BJ (cell line): Measurements from ENCODE around the gene BRD7. TPM values are rescaled to one million over a fixed set of nuclear protein-coding genes. Genes with fewer than 3 reads are reported as not detected.

Source experiments
- CTCF ChIA-PET: fragments of 350-600 bp; formaldehyde crosslinking; extraction: SDS; loops from one replicate; lab custom pipeline; 2021; ENCODE audit warnings: antibody characterized with exemption, inconsistent platforms; lab: Yijun Ruan, JAX
- POLR2A ChIA-PET: fragments of 300-600 bp; sonication (Branson Sonifier 250); formaldehyde crosslinking; extraction: SDS; loops from one replicate; lab custom pipeline; 2021; ENCODE audit warnings: antibody characterized with exemption; lab: Charles Lee
- DNase-seq: peaks from one replicate; pipeline ENCODE4 v3.0.0-alpha.2; 2011; ENCODE audit warnings: low read depth
- H3K27me3 ChIP-seq: 2 replicates; pipeline ENCODE4 v1.6.0; 2011; ENCODE audit warnings: low read length; ENCODE audit not compliant: control insufficient read depth, insufficient read depth
- H3K36me3 ChIP-seq: 2 replicates; pipeline ENCODE4 v1.5.1; 2011; ENCODE audit warnings: low read length; ENCODE audit not compliant: control insufficient read depth, insufficient read depth
- H3K4me3 ChIP-seq: 2 replicates; pipeline ENCODE4 v1.5.1; 2011; ENCODE audit warnings: low read depth, mild to moderate bottlenecking, control low read depth, low read length
- CTCF ChIP-seq: IDR thresholded peaks from 2 replicates; pipeline ENCODE4 v1.5.1; 2011; ENCODE audit warnings: low read depth, mild to moderate bottlenecking, control low read depth, inconsistent platforms, low read length, moderate library complexity; ENCODE audit not compliant: insufficient read depth
- polyA plus RNA-seq: library from polyadenylated mRNA; depleted of rRNA; stranded (reverse); fragments of >200 nt; gene quantifications from 2 replicates; pipeline ENCODE4 v1.2.3, GENCODE V29; 2011

The BRD7 gene
- polyA plus RNA-seq, 1 experiment: 30.3 TPM

DNA sequence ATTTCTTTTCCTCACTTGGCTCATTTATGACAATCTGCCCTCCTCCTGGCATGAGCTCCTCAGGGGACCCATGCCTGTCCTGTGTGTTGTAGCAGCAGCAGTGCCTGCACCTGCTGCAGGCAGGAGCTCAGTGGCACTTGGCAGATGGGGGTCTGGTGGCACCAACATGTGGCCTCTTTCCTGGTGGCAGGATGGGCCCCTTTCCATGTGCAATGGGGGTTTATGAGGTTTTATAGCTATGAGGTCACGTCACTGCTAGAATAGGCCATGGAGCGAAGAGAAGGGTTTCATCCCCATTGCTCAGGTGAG lies 95.5 kb downstream of the BRD7 start:
- POLR2A ChIA-PET: no interaction called here
- CTCF ChIA-PET: interaction anchor here (1.8 kb wide), 1 partner anchor 53 kb away, joined by 6 read pairs; no protein-coding TSS in a partner anchor
- Histone ChIP-seq H3K36me3 (0 out of 2 replicates have a peak, but pooled peaks cover 1% of the 10 kb centered on the region), H3K4me3 (no peak overlapping the region), H3K27me3 (no peaks in the 10 kb centered on the region)
- DNase-seq: no peak
- no peak for TF ChIP-seq CTCF

- H3K36me3 ChIP-seq: 0 out of 2 replicates have a peak, but pooled peaks cover 1% of the 10 kb centered on the region
- no peak for TF ChIP-seq CTCF
- H3K4me3 ChIP-seq: no peak overlapping the region
- POLR2A ChIA-PET: interaction anchor here (0.6 kb wide), 1 partner anchor 52 kb away, joined by 4 read pairs; no protein-coding TSS in a partner anchor
- H3K27me3 ChIP-seq: no peaks in the 10 kb centered on the region
- DNase-seq: no peak
- CTCF ChIA-PET: interaction anchor here (1.1 to 1.8 kb wide), 2 partner anchors 13 to 54 kb away, joined by 3 to 6 read pairs; no protein-coding TSS in a partner anchor
Observed at GRCh38 chr16:50272687-50273381, 96.0 kb downstream of the BRD7 start.

DNA sequence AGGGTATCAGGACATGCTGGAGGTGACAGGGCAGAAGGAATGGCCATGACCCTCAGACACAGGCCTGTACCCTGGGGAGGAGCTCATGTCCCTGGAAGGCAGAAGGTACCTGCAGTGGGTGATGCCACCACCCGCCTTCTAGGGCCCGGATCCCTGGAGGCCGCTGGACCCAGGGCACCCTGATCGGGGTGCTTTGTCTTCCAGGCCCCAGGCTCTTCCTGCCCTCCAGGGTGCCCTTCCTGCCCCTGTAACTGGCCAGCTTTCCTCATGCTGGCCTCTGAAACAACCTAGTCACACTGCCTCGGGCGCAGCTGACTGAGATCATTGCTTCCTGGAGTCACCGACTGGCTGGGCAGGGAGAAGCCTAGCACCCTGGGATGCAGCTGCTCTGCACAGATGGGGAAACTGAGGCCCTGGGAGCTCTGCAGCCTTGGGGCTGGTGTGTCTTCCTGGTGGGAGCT lies 96.6 kb downstream of the BRD7 start:
- no peak for DNase-seq
- CTCF ChIA-PET: interaction anchor here (1.1 to 1.9 kb wide), 2 partner anchors 9 to 13 kb away, joined by 3 to 6 read pairs; no protein-coding TSS in a partner anchor

GRCh38 chr16:50271148-50272041 lies 97.4 kb downstream of the BRD7 start:
- CTCF ChIA-PET: interaction anchor here (1.9 kb wide), 1 partner anchor 9 kb away, joined by 6 read pairs; no protein-coding TSS in a partner anchor
- 0 out of 2 replicates have a peak, but pooled peaks cover 1% of the 10 kb centered on the region for H3K36me3 ChIP-seq

More for the DNA sequence above, 96.6 kb downstream of the BRD7 start:
- H3K4me3 ChIP-seq: no peak overlapping the region
- POLR2A ChIA-PET: interaction anchor here (0.6 kb wide), 1 partner anchor 52 kb away, joined by 4 read pairs; no protein-coding TSS in a partner anchor
- TF ChIP-seq CTCF: no peak
- H3K36me3 ChIP-seq: 0 out of 2 replicates have a peak, but pooled peaks cover 1% of the 10 kb centered on the region
- no peaks in the 10 kb centered on the region for H3K27me3 ChIP-seq

More at GRCh38 chr16:50271148-50272041, 97.4 kb downstream of the BRD7 start:
- DNase-seq: no peak
- no peaks in the 10 kb centered on the region for H3K27me3 ChIP-seq
- H3K4me3 ChIP-seq: no peak overlapping the region
- POLR2A ChIA-PET: interaction anchor here (0.6 kb wide), 1 partner anchor 20 kb away, joined by 3 read pairs; no protein-coding TSS in a partner anchor
- no peak for TF ChIP-seq CTCF
